Medulla oblongata (tissue), 1 donor: ENCODE measurements around the gene CD8A.

ENCODE experiments used
- DNase-seq: peaks from one replicate; pipeline ENCODE4 v3.0.0-alpha.2; 2015; ENCODE audit errors: extremely low spot score

Gene CD8A

DNA sequence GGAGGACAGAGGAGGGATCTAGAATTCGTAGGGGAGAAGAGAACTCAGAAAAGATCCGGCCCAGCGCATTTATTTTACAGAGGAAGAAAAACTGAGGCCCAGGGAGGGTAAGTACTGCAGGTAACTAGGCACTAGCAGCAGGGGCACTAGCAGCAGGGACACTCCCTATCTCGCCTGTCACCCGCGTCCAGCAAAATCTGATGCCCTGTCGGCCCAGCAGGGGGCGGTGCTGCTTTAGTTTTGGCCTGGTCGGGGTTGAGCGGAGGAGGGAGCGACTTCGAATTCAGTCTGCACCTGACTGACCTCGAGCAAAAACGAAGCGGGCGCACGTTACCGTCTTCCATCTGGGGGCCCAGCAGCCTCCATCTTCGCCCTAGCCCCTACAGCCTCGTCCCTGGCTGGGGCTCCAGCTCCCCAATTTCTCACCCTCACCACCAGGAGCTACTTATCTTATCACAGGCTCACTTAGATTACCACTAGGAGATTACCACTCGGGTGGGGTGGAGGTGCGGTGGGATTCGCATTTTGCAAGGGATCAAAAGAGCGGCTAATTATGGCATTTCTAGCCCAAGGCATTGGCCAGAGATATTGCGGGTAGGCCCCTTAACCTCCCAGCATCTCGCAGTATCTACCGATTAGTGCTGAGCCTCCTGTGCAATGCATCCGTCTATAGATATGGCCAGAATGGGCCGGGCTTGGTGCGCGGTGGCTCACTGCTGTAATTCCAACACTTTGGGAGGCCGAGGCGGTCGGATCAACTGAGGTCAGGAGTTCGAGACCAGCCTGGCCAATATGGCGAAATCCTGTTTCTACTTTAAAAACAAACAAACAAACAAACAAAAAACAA, 17.8 kb upstream of the CD8A start:
- DNase-seq, result peak; percentile 86

DNA sequence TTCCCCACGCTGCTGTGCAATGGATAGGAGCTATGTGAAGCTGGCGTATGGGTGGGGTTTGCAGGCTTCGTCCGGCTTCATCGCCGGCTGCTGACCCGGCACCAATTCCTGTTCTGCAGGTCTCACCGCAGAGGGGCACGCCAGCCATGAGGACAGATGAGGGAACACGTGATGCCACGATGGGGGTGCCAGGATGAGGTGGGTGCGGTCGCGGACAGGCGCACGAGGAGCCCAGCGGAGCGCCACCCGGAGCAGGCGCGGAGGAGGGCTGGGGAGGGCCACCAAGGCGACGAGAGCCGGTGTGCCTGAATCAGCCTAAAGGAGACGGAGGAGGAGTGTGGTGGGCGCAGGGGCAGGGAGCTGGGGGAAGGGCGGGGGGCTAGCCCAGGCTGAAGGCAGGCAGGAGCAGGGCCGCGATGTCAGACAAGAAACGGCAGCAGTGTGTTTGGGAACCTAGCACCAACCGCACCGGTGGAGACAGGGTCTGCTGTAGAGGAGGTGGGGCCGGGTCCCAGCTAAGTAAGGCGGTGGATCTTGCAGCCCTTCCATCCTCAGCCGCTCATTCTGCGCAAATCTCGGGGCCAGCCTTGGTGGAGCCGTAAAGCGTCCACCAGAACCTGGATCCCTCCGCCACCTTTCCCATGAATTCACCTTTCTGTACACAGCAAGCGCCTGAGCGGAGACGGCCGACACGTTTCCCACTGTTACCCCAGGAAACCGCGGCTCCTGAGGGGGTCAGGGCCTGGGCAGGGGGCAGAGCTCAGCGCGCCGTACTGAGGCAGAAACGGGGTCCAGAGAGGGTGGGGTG, 17.0 kb upstream of the CD8A start:
- DNase-seq, result no peak

DNA sequence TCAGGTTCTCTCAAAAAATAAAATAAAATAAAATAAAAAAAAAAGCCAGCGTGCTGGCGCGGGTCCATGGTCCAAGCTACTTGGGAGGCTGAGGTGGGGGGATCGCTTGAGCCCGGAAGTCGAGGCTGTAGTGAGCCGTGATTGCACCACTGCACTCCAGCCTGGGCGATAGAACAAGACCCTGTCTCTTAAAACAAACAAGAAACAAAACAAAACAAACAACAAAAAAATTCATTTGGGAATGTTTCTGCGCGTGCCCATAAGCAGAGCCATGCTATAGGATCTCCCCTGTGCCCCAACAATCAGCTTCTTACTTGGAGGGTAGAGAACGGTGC, 16.4 kb upstream of the CD8A start:
- DNase-seq, result no peak

DNA sequence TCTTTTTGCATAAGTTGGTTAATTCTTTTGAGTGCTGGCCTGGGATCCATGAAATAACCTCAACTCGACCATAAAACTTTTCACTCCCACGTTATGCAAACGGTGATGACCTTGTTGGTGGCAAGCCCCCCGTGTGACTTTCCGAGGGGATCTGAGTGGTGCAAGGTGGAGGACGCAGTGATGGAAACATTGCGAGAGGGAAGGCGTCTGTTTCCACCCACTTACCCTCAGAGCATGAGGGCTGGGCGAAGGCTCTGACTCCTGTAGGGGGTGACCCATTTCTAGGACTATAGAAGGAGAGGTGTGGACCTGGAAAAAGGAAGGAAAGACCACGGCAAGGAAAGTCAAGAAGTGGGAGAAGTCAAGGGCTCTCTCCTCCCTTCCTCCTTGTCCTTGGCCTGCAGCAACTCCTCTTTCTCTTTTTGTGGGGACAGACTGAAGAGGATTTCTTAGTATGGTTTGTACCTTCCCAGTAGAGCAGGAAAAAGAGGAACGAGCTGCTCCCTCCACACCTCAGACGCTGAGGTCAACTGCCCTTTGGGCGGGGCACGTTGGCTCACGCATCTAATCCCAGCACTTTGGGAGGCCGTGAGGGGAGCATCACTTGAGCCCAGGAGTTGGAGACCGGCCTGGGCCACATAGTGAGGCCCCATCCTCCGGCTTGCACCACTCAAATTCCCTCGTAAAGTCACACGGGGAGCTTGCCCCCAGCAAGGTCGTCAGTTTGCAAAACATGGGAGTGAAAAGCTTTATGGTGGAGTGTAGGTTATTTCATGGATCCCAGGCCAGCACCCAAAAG, 15.5 kb upstream of the CD8A start:
- DNase-seq, result no peak

DNA sequence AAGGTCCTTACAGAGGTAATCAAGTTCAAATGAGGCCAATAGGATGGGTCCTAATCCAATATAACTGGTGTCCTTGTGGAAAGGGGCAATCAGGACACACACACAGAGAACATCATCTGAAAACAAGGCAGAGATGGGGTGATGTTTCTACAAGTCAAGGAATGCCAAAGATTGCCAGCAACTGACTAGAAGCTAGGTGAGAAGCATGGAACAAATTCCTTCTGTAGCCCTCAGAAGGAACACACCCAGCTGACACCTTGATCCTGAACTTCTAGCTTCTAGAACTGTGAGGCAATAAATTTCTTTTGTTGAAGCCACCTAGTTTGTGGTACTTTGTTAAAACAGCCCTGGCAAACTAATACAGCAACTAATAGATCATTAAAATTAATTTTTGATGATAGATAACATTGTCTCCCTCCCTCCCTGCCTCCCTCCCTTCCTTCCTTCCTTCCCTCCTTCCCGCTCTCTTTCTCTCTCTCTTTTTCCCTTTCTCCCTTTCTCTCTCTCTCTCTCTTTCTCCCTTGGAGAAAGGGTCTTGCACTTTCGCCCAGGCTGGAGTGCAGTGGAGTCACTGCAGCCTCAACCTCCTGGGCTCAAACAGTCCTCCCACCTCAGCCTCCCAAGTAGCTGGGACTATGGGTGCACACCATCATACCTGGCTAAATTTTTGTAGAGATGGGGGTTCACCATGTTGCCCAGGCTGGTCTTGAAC, 10.3 kb upstream of the CD8A start:
- no peak for DNase-seq

DNA sequence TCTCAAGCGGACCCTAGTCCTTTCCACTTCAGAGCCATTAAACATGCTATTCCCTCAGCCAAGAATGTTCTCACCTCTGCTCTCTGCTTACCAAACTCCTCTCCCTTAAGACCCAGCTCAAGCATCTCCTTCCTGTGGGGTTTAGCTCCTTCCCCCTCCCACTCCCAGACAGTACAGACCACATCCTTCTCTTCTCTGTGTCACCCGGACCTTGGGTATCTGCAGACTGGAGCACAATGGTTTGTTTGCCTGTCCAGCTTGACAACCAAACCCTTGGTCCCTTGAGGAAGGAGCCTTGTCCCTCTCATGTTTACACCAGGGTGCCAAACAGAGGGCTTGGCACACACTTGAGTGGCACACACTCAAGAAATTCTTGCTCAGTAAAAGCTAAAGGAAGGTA, 4.1 kb upstream of the CD8A start:
- DNase-seq, result no peak

DNA sequence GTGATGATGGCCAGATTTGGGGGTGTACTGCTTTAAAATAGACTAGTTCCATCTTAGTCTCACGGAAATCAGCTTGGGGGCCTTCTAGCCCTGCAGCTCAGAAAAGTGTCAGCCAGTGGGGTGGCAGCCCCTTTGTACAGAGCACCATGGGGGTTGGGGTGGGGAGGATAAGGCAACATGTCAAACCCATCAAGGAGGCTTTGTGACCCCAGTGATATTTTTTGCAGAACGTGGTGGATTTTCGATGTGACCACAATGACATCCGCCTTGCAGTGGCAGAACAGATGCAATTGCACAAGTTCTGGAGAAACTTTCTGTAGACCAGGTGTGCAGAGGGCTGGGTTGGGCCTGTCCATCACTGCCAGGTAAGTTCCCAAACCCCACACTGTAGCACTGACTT, 3.0 kb upstream of the CD8A start:
- no peak for DNase-seq

DNA sequence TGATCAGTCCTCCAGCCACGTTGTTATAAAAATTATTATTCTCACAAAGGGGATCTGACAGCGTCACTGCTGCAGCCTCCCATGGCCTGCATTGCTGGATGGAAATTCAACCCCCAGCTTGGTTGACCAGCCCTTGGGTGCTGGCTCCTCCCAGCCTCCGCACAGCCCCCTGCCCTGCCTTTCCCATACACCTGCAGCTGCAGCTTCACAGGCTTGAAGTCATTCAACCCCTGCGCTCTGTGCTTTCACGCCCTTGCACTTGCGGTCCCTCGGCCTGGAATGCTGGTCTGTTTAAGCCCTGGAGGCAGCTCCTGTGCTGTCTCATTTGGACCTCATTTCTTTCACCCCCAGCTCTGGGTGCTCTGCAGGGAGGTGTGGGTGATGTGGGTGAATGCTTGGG, 860 bp upstream of the CD8A start:
- DNase-seq, result no peak

DNA sequence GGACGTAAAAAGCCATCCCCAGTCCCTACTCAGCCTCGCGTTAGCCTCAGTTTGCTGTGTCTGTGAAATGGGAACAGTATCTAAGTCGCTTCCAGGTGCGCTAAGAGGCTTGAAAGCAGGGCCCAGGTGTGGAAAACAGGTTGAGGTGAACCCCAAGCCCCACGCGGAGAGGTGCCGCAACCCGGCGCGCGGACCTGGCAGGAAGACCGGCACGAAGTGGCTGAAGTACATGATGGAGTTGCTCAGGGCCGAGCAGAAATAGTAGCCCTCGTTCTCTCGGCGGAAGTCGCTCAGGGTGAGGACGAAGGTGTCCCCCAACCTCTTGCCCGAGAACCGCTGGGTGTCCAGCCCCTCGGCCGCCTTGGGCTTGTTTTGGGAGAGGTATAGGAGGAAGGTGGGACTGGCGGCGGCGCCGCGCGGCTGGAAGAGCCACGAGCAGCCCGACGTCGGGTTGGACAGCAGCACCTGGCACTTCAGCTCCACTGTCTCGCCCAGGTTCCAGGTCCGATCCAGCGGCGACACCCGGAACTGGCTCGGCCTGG, 508 bp downstream of the CD8A start:
- no peak for DNase-seq

DNA sequence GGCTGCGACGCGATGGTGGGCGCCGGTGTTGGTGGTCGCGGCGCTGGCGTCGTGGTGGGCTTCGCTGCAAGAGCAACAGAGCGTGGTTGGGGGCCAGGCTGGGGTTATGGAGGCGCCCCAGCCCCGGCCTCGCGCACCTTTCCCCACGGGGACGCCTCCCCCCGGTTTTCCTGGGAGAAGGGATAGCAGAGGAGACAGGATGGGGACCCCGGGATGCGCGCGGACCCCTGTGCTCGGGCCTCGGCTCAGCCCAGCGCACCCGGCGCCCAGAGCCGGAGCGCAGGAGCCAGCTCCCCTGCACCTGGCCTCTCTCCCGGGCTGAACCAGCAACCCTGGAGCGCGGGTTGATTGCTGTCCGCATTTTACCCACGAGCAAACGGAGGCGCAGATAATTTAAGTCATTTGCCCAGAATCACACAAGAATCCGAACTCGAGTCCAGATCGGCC, 1.0 kb downstream of the CD8A start:
- DNase-seq, result no peak

DNA sequence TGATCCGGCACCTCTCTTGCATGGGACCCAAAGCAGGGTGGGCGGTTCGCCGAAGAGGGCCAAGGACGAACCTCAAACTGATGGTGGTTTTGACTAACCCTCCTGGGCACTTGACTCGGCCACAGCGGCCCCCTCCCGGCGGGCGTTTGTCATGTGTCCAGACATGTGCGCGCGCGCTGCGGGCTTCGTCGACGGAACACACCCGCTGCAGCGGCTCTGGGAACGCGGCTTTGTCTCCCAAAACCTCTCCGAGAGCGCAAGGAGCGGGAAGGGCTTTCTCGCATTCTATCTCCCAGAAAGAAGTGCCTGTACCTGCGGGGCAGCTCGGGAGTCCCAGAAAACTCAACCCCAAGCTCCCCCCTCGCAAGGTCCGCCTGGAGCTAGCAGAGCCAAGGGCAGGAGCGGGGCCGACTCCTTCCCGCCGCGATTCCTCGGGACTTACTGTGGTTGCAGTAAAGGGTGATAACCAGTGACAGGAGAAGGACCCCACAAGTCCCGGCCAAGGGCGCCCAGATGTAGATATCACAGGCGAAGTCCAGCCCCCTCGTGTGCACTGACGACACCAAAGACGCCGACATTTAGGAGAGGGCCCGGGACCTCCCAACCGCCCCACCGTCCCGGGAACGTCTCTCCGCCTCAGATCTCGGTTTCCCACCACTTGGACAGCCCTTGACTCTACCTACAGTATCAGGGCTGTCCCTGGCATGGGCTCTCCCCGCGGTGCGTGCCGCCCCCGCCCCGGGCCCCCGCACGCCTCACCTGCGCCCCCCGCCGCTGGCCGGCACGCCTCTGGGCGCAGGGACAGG, 1.6 kb downstream of the CD8A start:
- DNase-seq, result no peak

DNA sequence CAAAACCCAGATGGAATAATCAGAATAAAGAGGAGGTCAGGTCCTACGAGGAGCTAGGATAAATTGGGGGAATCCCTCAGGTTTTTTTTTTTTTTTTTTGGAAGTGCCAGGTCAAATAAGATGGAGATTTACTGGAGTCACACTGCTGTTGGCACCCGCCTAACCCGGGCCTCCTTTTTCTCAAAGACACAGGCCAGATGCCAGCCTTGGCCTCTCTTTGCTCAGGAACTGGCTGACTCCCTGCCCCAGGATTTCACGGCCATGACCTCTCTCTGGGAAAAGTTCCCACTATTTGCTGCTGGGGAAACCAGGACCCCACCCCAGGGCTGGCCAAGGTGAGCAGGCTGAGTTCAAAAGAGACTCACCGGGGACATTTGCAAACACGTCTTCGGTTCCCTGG, 2.5 kb downstream of the CD8A start:
- DNase-seq, result peak; percentile 63

DNA sequence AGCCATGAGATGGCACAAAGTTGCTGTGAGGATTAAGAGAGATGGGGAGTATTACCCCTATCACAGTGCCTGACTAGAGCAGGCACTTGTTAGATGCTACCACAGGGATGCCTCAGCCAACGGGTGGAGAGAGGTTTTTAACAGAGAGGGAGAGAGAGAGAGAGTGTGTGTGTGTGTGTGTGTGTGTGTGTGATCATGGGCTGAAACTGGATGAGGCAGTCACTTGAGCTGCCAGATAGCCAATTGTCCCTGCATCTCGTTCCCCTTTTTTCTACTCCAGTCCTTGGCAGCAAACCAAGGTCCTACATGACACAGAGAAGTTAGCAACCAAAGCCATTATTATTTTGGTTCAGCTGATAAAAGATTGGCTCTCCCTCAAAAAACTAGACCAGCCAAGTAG, 3.0 kb downstream of the CD8A start:
- DNase-seq, result peak; percentile 80

DNA sequence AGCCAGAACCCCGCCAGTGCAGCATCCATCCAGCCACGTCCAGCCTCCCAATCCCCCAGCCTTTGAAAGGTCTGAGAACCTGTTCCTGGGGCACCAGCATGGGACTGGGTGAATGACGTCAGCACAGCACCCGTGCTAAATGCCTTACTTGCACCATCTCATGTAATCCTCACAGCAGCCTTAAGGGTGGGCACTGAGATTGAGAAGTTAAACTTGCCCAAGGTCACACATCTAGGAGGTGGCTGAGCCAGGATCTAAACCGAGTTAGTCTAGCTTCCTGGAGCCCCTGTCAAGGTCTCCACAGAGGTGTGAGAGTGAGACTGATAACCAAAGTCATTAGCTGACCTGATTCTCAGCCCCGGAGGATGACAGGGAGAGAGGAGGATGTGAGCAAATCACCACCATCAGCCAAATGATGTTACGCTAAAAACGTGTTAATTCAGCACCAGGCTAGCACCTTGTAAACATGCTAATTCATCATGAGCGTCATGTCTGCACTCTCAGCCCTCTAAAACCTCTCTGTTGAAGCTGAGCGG, 4.6 kb downstream of the CD8A start:
- no peak for DNase-seq

DNA sequence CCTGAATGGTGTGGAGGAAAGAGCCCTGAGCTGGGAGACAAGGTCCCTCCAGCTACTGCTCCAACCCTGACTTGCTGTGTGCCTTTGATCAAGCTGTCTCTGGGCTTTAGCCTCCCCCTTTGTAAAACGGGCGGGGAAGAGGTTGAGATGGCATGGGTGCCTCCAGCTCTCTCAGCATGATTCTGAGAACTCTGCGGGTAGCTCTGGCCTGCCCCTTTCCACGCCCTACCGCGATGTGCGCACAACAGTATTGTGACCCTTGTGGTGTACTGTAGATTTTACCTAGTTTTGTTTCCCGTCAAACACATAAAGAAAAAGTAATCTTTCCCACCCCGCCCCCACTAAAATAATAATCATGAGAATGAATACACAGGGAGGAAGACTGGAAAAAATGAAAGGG, 5.3 kb downstream of the CD8A start:
- no peak for DNase-seq

DNA sequence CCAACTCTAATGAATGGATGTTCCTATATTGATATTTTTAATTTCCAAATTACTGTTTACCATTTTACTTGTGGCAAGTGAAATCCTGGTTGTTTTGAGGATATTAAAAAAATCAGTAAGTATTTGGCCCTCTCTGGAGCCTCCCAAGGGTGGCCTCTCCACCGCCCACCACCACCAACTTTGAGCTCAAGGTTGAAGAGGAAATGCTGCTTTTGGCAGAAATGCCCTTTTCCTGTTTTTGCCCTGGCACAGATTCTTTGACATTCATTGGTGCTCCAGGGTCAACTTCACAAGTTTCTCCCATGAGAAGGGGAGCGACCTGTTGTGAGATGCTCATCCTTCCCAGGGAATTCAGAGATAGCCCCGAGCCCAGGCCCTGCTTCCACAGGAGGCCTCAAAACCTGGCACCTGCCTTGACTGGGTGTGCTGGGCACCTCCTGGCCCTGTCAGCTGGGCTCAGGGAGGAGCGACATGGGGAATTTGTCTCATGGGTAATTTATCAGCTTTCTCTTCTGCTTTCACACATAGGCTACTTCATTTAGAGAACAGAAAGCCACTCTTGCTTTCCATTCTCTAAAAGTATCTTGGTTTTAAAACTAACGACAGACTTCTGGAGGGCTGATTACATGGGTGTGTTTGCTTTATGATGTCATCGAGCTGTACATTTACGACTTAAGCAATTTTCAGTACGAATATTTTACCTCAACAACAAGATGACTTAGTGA, 6.9 kb downstream of the CD8A start:
- DNase-seq, result no peak

DNA sequence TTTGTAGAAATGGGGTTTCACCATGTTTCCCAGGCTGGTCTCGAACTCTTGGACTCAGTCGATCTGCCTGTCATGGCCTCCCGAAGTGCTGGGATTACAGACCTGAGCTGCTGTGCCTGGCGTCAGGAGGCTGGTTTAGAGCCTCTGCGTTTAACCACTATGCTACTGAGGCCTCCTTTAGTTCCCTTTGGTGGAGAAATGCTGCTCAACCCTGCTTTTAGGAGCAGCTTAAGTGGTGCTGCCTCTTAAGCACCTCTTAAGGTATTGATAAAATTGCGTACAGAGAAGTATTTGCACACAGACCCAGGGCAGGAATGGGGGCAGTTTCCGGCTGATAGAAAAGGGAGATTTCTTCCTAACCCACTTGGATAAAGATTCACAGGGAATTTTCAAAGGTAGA, 8.0 kb downstream of the CD8A start:
- no peak for DNase-seq

DNA sequence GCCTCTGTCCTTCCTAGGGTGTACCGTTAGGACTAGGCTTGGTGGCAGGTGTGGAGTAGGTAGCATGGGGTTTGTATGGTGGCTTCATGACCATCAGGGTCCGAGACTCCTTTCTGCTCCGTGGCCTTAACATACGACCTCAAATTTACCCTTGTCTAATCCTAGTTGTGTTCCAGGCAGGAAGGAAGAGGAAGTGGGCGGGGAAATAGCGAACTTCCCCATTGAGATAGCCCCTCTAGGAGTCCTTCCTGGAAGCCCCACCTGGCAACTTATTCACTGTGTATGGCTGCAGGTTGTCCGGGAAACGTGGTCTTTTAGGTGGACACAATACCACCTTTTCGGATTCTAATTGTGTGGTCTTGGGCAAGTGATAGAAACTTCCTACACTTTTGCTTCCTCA, 9.3 kb downstream of the CD8A start:
- DNase-seq, result no peak

DNA sequence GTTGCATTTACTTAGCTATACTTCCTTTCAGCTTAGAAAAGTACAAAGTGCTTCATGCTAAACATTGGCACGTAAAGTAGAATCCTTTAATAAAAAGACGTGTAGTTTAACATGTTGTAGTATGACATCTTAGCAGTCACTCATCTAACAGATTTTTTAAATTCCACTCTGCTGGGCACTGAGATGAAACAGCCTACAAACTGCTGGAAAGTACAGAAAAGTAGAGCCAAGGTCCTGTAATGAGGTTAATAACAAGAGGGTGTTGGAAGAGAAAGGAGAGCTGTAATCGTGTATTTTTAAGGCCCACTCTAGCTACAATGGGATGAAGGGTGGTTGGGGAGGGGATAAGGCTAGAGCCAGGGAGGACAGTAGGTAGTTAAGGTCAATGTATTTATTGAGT, 10.7 kb downstream of the CD8A start:
- DNase-seq, result no peak

DNA sequence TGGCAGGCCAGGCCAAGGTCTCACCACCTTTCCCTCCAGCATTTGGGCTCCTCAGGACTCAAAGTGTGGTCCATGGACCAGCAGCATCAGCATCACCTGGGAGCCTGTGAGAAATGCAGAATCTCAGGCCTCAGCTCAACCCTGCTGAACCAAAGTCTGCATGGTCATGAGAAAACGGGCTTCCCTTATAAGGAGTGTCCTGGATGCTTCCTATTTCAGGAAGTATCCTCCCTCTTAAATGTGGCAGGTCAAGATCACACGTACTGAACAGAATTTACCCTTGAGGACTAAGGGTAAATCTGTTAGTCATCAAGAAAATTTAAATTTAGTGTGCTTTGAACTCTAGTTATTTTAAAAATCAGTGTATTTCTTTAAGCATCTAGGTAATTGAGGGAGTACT, 11.8 kb downstream of the CD8A start:
- no peak for DNase-seq
